Muscle of arm (tissue), 12 donors: Measurements from ENCODE around the gene LILRB5. TPM values are rescaled to one million over a fixed set of nuclear protein-coding genes. Genes with fewer than 3 reads are reported as not detected.
A peak's percentile ranks its signal among the peaks of the same experiment; 100 is the strongest.
"Not testable (repeated sequence)": the region's sequence is repeated elsewhere in the genome, so short reads cannot be mapped to it uniquely, and the experiment has no call there.

Experiments used
- DNase-seq: peaks from one replicate; pipeline ENCODE4 v3.0.0-alpha.2; 2013
- polyA plus RNA-seq, 12 donors: library from polyadenylated mRNA; unstranded; fragments of 120-200 nt; gene quantifications; one replicate each; pipeline ENCODE4 v1.2.1, GENCODE V29; 2013; ENCODE audit not compliant: insufficient read length in 12 of 12

The LILRB5 gene
- polyA plus RNA-seq, 12 donors: 5.5 to 10.6 (median 8.5) TPM; not detected in 1

DNA sequence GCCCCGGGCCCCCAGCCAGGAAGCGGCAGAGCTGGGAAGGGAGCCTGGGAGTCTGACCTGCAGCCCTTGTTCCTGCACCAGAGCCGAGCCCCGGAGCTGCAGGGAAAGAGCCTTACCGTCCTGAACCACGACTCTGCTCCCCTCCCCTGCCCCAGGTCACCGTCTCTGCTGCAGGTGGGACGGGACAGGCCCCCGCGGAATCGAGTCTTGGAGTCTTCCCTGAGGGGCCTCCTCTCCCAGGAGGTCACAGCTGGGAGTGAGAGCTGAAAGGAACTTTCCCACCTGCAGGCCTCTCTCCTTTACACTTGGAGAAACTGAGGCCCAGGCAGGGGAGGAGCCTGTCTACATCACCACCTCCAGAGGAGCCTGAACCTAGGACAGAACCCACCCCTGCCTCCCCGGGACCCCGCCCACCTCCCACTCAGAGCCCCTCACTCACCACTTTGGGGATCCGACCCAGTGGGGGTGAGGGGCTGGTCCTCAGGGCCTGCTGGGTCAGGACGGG is 20.1 kb upstream of the LILRB5 start:
- not testable (repeated sequence) for DNase-seq

GRCh38 chr19:54275951-54276350 is 18.9 kb upstream of the LILRB5 start:
- DNase-seq: no peak

DNA sequence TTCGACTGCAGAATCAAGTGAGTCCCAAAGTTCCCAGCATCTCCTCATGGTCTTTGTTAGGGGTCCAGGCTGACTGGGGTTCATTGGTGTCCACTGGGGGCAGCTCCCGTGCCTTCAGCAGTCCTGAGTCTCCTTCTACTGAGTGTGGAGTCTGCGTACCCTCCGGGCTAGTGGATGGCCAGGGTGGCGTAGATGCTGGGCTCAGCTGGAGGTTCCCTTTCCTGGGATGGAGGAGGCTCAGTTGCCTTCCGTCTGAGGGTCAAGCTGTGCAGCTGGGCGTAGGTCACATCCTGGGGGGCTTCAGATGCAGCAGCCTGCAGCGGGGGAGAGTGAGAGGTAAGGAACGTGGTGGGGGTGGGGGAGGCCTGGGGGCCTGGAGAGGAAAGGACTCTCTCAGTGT is 17.4 kb upstream of the LILRB5 start:
- not testable (repeated sequence) for DNase-seq

- DNase-seq: no peak
Observed at GRCh38 chr19:54273821-54274220, 16.7 kb upstream of the LILRB5 start.

DNA sequence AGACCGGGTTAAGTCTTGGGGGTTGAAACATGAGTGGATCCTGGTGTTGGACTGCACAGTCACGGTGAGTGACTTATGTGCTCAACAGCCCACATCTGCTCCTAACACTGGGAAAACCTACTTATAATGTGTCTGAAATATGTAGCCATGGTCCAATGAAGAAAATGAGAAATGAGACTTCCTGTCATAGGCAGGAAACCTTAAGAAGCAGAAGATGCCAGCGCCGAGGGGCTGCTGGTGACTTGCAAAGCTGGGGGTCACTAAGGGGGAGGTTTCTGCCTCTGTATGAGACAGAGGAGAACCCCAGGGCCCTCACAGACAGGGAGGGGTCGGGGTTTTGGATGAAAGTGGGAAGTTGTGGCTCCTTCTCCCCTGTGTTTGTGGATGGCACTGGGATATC is 15.1 kb upstream of the LILRB5 start:
- DNase-seq: not testable (repeated sequence)

GRCh38 chr19:54271587-54271986 is 14.5 kb upstream of the LILRB5 start:
- not testable (repeated sequence) for DNase-seq

DNA sequence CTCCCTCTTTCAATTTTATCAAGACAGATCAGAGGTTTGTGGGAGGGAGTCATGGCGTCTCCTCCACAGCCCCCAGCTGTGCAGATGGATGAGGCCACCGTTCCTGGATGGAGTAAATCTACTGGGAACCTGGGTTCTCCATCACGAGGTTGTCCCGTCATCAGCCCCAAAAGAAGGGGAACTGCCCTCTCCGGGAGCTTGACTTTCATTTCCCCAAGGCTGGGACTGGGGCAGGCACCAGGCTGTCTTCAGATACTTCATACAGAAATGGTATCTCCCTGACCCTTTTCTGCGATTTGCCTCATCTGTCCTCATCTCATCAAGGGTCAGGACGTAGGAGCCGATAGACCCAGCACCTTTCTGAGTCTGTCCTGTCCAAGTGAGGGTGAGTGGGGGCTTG is 14.0 kb upstream of the LILRB5 start:
- no peak for DNase-seq

- DNase-seq: no peak
Observed at GRCh38 chr19:54268936-54269335, 11.9 kb upstream of the LILRB5 start.

DNA sequence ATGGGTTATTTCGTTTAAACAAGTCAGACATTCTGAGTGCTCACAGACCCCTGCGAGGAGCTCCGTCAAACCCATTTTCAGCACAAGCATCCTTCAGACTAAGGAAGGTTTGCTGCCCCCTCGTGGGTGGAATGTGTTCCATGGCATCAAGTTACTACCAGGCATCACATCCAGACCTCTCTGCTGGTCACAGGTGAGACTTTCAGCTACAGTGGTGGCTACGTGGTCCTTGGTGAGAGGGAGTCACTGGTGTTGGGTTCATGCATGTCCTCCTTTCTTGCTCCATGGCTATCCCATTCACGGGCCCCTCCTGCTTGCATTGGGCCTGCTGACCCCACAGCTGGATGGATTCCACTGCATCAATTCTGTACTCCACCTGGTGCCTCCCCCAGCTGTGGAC is 9.1 kb upstream of the LILRB5 start:
- peak; percentile 40 for DNase-seq

GRCh38 chr19:54262470-54262869 is 5.4 kb upstream of the LILRB5 start:
- DNase-seq: no peak

- no peak for DNase-seq
Observed at GRCh38 chr19:54262066-54262465, 5.0 kb upstream of the LILRB5 start.

DNA sequence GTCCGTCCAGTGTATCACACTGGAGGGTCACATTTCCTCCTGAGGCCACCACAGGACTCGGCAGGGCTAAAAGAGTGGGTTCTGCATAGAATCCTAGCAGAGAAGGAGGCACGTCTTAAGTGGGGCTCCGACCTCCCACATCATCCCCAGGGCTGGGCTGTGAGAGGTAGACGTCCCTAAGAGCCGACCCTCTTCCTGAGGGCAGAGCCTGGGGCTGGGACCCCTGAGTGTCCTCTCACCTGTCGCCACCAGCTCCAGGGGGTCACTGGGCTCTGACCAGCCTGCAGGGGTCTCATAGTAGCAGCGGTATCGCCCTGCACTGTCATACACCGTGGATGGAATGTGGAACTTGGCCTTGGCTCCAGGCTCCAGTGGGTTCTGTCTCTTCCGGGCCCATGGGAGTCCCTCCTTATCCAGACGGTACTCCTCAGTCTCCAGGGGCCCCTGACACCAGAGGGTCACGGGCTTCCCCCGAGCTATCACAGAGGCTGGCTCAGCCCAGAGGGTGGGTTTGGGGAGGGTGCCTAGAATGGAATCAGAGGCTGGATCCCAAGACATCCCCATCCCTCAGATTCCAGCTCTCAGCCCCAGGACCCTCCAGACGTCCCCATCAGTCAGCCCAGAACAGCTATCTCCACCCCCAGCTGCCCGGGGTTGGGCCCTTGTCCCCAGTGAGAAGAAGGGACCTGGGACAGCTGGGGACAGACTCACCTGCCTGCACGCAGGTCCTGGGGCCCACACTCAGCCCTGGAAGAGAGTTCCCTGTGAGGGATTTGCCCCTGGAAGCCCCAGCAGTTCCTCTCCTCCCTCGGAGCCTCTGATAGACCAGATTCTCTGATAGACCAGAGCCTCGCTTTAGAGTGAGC is 590 bp downstream of the LILRB5 start:
- no peak for DNase-seq

DNA sequence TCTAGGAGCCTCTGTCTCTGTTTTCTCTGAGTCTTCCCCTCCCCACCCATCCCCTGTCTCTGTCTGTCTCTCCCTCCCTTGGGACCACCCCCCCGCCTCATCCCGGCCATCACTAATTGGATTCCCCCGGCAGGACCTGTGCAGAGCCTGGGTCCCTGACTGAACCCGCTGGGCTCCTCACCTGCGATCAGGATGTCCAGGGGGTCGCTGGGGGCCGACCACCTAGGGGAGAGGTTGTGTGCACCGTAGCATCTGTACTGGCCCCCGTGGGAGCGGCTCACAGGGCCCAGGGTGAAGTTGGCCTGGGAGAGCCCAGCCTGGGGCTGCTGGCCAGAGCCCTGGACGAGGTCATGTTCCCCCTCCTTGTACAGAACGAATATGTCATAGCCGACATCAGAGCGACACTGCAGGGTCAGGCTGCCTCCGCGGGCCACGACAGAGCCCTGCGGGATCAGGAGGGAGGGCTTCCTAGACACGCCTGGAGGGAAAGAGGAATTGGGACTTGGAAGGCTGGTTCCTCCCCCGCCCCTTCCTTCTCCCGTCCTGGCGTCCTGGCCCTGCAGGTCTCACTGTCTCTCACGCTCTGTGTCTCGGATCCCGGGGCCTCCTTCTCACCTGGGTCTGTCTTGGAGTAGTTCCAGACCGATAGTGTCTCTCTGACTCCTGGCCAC is 1.8 kb downstream of the LILRB5 start:
- DNase-seq: no peak

DNA sequence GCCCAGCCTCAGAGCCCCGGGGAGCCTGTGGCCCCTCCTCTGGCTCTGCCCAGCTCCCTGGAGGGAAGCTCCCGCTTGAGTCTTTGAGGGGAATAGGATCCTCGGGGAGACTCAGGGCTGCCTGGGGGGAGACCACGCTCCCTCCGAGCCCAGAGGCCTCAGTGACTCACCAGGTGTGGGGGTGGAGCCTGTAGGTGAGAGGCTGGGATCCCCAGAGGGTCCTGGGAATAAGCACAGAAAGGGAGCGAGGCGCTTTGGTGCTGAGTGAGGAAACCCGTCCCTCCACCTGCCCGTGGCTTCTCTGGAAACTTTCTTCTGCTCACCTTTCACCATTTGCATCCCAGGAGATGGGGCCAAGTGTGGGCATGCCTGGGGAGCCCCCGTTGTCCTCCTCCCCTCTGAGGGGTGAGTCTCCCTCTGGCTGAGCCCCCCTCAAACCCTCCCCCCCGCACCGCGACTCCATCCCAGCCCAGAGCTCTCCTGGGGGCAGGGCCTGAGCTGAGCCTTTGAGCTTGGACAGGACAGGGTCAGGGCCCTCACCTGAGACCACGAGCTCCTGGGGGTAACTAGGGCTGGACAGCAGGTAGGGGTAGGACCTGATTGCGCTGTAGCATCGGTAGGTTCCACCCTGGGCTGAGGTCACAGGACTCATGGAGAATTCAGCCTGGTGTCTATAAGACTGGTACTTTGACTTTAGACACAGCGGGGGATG is 2.7 kb downstream of the LILRB5 start:
- no peak for DNase-seq

GRCh38 chr19:54253331-54254194 is 3.5 kb downstream of the LILRB5 start:
- DNase-seq: no peak

DNA sequence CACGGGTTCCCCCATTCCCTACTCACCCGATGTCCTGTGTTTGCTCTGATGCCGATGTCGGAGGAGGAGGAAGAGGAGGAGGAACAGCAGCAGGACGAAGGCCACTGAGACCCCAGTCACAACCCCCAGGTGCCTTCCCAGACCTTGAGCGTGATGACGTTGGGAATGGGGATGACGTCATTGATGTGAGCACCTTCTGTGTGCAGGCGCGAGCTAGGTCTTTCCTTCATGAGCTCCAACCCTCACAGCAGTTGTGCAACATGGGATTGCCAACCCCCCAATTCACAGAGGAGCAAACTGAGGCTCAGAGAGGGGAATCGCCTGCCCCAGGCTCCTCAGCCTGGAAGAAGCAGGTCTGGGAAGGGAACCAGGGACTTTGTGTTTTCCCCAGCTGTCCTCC is 4.2 kb downstream of the LILRB5 start:
- no peak for DNase-seq

DNA sequence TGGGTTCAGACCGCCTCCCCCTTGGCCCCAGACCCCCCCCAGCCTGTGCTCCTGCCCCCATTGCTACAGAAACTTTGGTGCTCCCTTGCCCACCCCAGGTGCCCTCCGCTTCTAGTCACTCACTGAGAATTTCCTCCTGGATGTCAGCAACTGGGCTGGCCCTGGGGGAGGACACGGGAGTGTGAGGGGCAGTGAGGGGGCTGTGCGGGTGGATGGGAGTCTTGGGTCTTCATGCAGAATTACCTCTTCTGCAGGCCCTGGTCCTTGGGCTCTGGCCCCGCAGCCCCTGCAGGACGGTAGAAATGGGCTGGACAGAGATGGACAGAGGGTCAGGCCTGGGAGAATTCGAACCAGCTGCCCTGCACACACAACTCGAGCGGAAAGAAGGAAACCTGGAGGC is 4.8 kb downstream of the LILRB5 start:
- no peak for DNase-seq

DNA sequence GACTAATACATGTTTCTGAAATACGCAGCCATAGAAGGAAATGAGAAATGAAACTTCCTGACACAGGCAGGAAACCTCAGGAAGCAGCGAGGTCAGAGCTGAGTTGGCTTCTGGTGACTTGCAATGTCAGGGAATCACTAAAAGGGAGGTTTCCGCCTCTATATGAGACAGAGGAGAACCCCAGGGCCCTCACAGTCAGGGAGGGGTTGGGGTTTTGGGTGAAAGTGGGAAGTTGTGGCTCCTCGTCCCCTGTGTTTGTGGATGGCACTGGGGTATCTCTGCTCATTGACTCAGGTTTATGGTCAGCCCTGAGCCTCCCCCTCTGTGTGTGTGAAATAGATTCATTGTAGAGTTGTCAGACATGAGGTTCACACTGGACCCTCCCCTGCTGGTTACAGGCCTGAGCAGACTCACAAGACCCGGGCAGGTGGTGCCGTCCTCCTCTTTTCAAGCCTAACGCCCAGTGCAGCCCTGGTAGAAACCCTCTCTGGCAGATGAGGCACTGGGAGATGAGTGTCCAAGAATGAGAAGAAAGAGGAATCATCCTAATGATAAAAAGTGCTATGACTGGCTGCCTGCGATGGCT is 9.0 kb downstream of the LILRB5 start:
- peak; percentile 31 for DNase-seq

DNA sequence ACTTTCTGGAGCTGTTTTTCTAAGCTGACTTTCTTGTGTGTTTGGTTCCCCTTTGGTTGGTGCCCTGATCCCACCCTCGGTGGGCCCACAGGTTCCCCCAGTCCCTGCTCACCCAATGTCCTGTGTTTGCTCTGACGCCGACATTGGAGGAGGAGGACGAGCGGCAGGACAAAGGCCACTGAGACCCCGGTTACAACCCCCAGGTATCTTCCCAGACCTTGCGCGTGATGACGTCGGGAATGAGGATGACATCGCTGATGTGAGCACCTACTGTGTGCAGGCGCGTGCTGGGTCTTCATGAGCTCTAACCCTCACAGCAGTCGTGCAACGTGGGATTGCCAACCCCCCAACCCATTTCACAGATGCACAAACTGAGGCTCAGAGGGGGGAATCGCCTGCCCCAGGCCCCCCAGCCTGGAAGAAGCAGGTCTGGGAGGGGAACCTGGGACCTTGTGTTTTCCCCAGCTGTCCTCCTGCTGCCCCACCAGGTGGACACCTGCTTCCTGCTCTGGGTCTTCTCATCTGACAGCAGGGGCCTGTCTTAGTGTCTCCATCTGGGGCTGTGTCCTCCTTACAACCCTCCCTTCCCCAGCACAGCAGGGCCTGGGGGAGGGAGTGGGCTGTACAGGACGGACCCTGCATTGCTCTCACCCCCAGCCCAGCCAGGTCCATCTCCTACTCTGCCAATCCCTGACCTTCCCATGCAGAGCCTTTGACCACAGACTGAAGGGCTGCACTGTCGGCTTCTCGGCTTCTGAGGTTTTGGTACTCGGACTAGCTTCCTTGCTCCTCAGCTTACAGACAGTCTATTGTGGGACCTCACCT is 9.8 kb downstream of the LILRB5 start:
- DNase-seq: no peak

- DNase-seq: no peak
Observed at GRCh38 chr19:54245936-54246335, 11.1 kb downstream of the LILRB5 start.
